AG04450 (cell line): ENCODE data around the gene BABAM2. TPM values are rescaled to one million over a fixed set of nuclear protein-coding genes. Genes with fewer than 3 reads are reported as not detected.

Experiments
- CTCF ChIA-PET: fragments of 300-600, 350-600 bp; formaldehyde crosslinking; extraction: SDS; loops from one replicate; lab custom pipeline; 2022; ENCODE audit warnings: antibody characterized with exemption, inconsistent platforms; lab: Charles Lee
- POLR2A ChIA-PET: fragments of 350-600 bp; formaldehyde crosslinking; extraction: SDS; loops from one replicate; lab custom pipeline; 2021; ENCODE audit warnings: antibody characterized with exemption, inconsistent platforms; lab: Yijun Ruan, JAX
- DNase-seq: peaks from one replicate; pipeline ENCODE4 v3.0.0-alpha.2; 2011; ENCODE audit warnings: low read depth, low spot score
- H3K27ac ChIP-seq: one replicate; pipeline ENCODE4 v1.5.1; 2012; ENCODE audit warnings: low read depth, low read length, control low read depth
- H3K27me3 ChIP-seq: one replicate; pipeline ENCODE4 v1.6.0; 2012; ENCODE audit warnings: low read length; ENCODE audit not compliant: control insufficient read depth, insufficient read depth
- H3K4me3 ChIP-seq: 2 replicates; pipeline ENCODE4 v1.5.1; 2011; ENCODE audit warnings: mild to moderate bottlenecking, low read depth, low read length, control low read depth
- H3K9me3 ChIP-seq: 2 replicates; pipeline ENCODE4 v1.5.1; 2012; ENCODE audit warnings: low read length; ENCODE audit not compliant: control insufficient read depth, insufficient read depth
- CTCF ChIP-seq: IDR thresholded peaks from 2 replicates; pipeline ENCODE4 v1.5.1; 2011; ENCODE audit warnings: low read depth, low read length, control low read depth, inconsistent platforms
- polyA plus RNA-seq: library from polyadenylated mRNA; depleted of rRNA; stranded (reverse); fragments of >200 nt; gene quantifications from 2 replicates; pipeline ENCODE4 v1.2.3, GENCODE V29; 2011

Gene BABAM2
- polyA plus RNA-seq, 1 experiment, result 44.5 TPM

- CTCF ChIA-PET, result no interaction called here
- Histone ChIP-seq H3K27ac (no peak overlapping the region), H3K9me3 (no peaks in the 10 kb centered on the region), H3K27me3 (no peaks in the 10 kb centered on the region), H3K4me3 (no peak overlapping the region)
- POLR2A ChIA-PET, result no interaction called here
- TF ChIP-seq CTCF, result no peak
- no peak for DNase-seq
These were observed 258.0 kb downstream of the BABAM2 start for GRCh38 chr2:28148566-28148965.

- ChIA-PET CTCF (no interaction called here), POLR2A (interaction anchor here (0.5 kb wide), 1 partner anchor 260 kb away, joined by 4 read pairs; the partner anchor contains the start of genes BABAM2 and RBKS)
- H3K27ac ChIP-seq, result no peak overlapping the region
- H3K9me3 ChIP-seq, result no peaks in the 10 kb centered on the region
- no peak overlapping the region for H3K4me3 ChIP-seq
- no peaks in the 10 kb centered on the region for H3K27me3 ChIP-seq
- DNase-seq, result no peak
- no peak for TF ChIP-seq CTCF
These were observed 259.8 kb downstream of the BABAM2 start for GRCh38 chr2:28150236-28150915.

- Histone ChIP-seq H3K9me3 (peaks cover 3% of the 10 kb centered on the region; the same call in 1 of the 2 replicates), H3K27me3 (no peaks in the 10 kb centered on the region), H3K4me3 (no peak overlapping the region), H3K27ac (no peak overlapping the region)
- no peak for DNase-seq
- TF ChIP-seq CTCF, result no peak
- ChIA-PET POLR2A (no interaction called here), CTCF (no interaction called here)
These were observed 260.5 kb downstream of the BABAM2 start for GRCh38 chr2:28150994-28151393.

- H3K27ac ChIP-seq, result no peak overlapping the region
- H3K9me3 ChIP-seq, result peaks cover 3% of the 10 kb centered on the region; the same call in 1 of the 2 replicates
- CTCF ChIA-PET, result interaction anchor here (0.6 to 0.7 kb wide), 2 partner anchors 283 to 399 kb away, joined by 3 to 4 read pairs; no protein-coding TSS in a partner anchor
- H3K4me3 ChIP-seq, result no peak overlapping the region
- TF ChIP-seq CTCF, result no peak
- DNase-seq, result no peak
- POLR2A ChIA-PET, result no interaction called here
- H3K27me3 ChIP-seq, result no peaks in the 10 kb centered on the region
These were observed 262.2 kb downstream of the BABAM2 start for GRCh38 chr2:28152585-28153280.

GRCh38 chr2:28153851-28154250 is 263.3 kb downstream of the BABAM2 start:
- TF ChIP-seq CTCF, result no peak
- H3K27me3 ChIP-seq, result no peaks in the 10 kb centered on the region
- H3K27ac ChIP-seq, result no peak overlapping the region
- H3K9me3 ChIP-seq, result peaks cover 3% of the 10 kb centered on the region; the same call in 1 of the 2 replicates
- POLR2A ChIA-PET, result no interaction called here
- no peak for DNase-seq
- CTCF ChIA-PET, result interaction anchor here (0.6 kb wide), 1 partner anchor 26 kb away, joined by 3 read pairs; no protein-coding TSS in a partner anchor
- H3K4me3 ChIP-seq, result no peak overlapping the region
